SK-N-MC (cell line): Measurements from ENCODE around the gene TIMM23.

ENCODE experiments used
- DNase-seq: peaks from one replicate; pipeline ENCODE4 v3.0.0-alpha.2; 2011; ENCODE audit warnings: low read depth, low spot score
- H3K27ac ChIP-seq: fragments of 200-600 bp; sonication (generic); 2 replicates; pipeline ENCODE4 v1.5.1; 2016; ENCODE audit warnings: mixed run types
- H3K36me3 ChIP-seq: fragments of 200-600 bp; sonication (generic); 2 replicates; pipeline ENCODE4 v1.6.1; 2017; ENCODE audit warnings: antibody characterized with exemption, low read length, mixed read lengths; ENCODE audit not compliant: insufficient read depth
- H3K4me3 ChIP-seq: fragments of 200-600 bp; sonication (generic); 2 replicates; pipeline ENCODE4 v1.5.1; 2016
- H3K9ac ChIP-seq: fragments of 200-600 bp; sonication (generic); 2 replicates; pipeline ENCODE4 v1.8.0; 2017; ENCODE audit warnings: mixed run types, mixed read lengths; ENCODE audit not compliant: insufficient read length
- H3K9me3 ChIP-seq: fragments of 200-600 bp; sonication (generic); 2 replicates; pipeline ENCODE4 v1.6.1; 2017; ENCODE audit warnings: low read depth, mild to moderate bottlenecking, antibody characterized with exemption, low read length, moderate library complexity, mixed read lengths
- EZH2 ChIP-seq: fragments of 200-600 bp; sonication (generic); IDR thresholded peaks from one replicate; pipeline ENCODE4 v1.6.1; 2017; ENCODE audit warnings: antibody characterized with exemption
- FOXP2 ChIP-seq: optimal IDR thresholded peaks from 2 replicates; pipeline ENCODE3; 2011; ENCODE audit warnings: mild to moderate bottlenecking, moderate library complexity; ENCODE audit not compliant: insufficient read depth; ENCODE audit errors: extremely low read length, control extremely low read depth
- POLR2AphosphoS5 ChIP-seq: IDR thresholded peaks from 2 replicates; pipeline ENCODE4 v1.6.1; 2012; ENCODE audit warnings: mild to moderate bottlenecking, low read depth, low read length, borderline replicate concordance

The TIMM23 gene

GRCh38 chr10:46052057-46052790 is 79.9 kb downstream of the TIMM23 start:
- H3K9ac ChIP-seq: no peak overlapping the region
- no peaks in the 10 kb centered on the region for H3K9me3 ChIP-seq
- H3K27ac ChIP-seq: no peak overlapping the region
- H3K36me3 ChIP-seq: no peaks in the 10 kb centered on the region
- TF ChIP-seq POLR2AphosphoS5 (no peak), FOXP2 (no peak), EZH2 (no peak)
- H3K4me3 ChIP-seq: no peak overlapping the region
- DNase-seq: no peak

GRCh38 chr10:46052791-46053375 is 80.6 kb downstream of the TIMM23 start:
- no peak overlapping the region for H3K27ac ChIP-seq

More at GRCh38 chr10:46052791-46053375, 80.6 kb downstream of the TIMM23 start:
- H3K4me3 ChIP-seq: no peak overlapping the region
- no peak for DNase-seq
- no peaks in the 10 kb centered on the region for H3K9me3 ChIP-seq
- H3K9ac ChIP-seq: no peak overlapping the region
- no peaks in the 10 kb centered on the region for H3K36me3 ChIP-seq
- TF ChIP-seq EZH2: no peak
- TF ChIP-seq FOXP2: no peak
- no peak for TF ChIP-seq POLR2AphosphoS5
